HCT116 (cell line): ENCODE data around the gene KCTD1. TPM values are rescaled to one million over a fixed set of nuclear protein-coding genes. Genes with fewer than 3 reads are reported as not detected.

ENCODE experiments used
- ATAC-seq: fragments of 200-7000 bp; cut with Tn5 transposase; 2 replicates; pipeline ENCODE4 v1.9.1; 2020; ENCODE audit warnings: mild to moderate bottlenecking, moderate library complexity
- BruUV-seq: library from RNA; stranded (reverse); fragments of 400-500 nt; replicated peaks from 2 replicates; lab custom pipeline; 2021; lab: Mats Ljungman, UMichigan
- CTCF ChIA-PET: fragments of 300-600 bp; sonication (Branson Sonifier 250); formaldehyde crosslinking; loops from one replicate; lab custom pipeline; 2021; ENCODE audit warnings: antibody characterized with exemption; lab: Charles Lee
- POLR2A ChIA-PET: fragments of 300-600, 350-600 bp; sonication (Branson Sonifier 250); formaldehyde crosslinking; loops from one replicate; lab custom pipeline; 2021; ENCODE audit warnings: antibody characterized with exemption; lab: Charles Lee
- RAD21 ChIA-PET, 2 experiments: fragments of 300-600 bp; sonication (Branson Sonifier 250); formaldehyde crosslinking; loops; one replicate each; lab custom pipeline; 2023; ENCODE audit warnings: low total read pairs in 2 of 2; ENCODE audit not compliant: uncharacterized antibody in 2 of 2, unreplicated experiment in 2 of 2, low non-redundant PET in 1 of 2; lab: Charles Lee
- DNase-seq: peaks from one replicate; pipeline ENCODE4 v3.0.0-alpha.2; 2010; ENCODE audit warnings: low read depth, low spot score
- H2AFZ ChIP-seq: fragments of 200-600 bp; shearing (Covaris generic), sonication (generic); 2 replicates; pipeline ENCODE4 v1.6.1; 2017; ENCODE audit warnings: low read depth, mixed run types, mixed read lengths, antibody characterized with exemption, low read length; ENCODE audit not compliant: poor library complexity, severe bottlenecking
- H3K27ac ChIP-seq: 2 replicates; pipeline ENCODE4 v1.5.1; 2012; ENCODE audit warnings: low read depth, low read length
- H3K27me3 ChIP-seq: fragments of 200-600 bp; sonication (generic); 2 replicates; pipeline ENCODE4 v1.6.1; 2016; ENCODE audit warnings: mixed run types, low read length, mixed read lengths; ENCODE audit not compliant: insufficient read depth
- H3K36me3 ChIP-seq, 2 experiments: fragments of 200-500 bp in 1 of 2; fragments of 200-600 bp in 1 of 2; sonication (Bioruptor generic) in 1 of 2; sonication (generic) in 1 of 2; 2 replicates each; pipeline versions ENCODE4 v1.5.1 to v1.6.1; 2014 to 2016; ENCODE audit warnings: low read length in 2 of 2, inconsistent platforms in 1 of 2, mixed read lengths in 1 of 2, mixed run types in 1 of 2; ENCODE audit not compliant: insufficient read depth in 2 of 2, control insufficient read depth in 1 of 2
- H3K4me1 ChIP-seq, 2 experiments: fragments of 200-600 bp in 1 of 2; sonication (generic) in 1 of 2; 2 replicates each; pipeline versions ENCODE4 v1.5.1 to v1.6.1; 2012 to 2017; ENCODE audit warnings: low read length in 2 of 2, inconsistent platforms in 1 of 2, mild to moderate bottlenecking in 1 of 2, mixed read lengths in 1 of 2, mixed run types in 1 of 2, moderate library complexity in 1 of 2; ENCODE audit not compliant: insufficient read depth in 2 of 2, control insufficient read depth in 1 of 2
- H3K4me2 ChIP-seq: fragments of 200-600 bp; sonication (generic); 2 replicates; pipeline ENCODE4 v1.6.1; 2017; ENCODE audit warnings: mixed run types, low read length, mixed read lengths
- H3K4me3 ChIP-seq, 2 experiments: fragments of 200-600 bp in 1 of 2; sonication (generic) in 1 of 2; replicated peaks in 1 of 2; 2 replicates each; pipeline ENCODE4 v1.5.1; 2011 to 2016; ENCODE audit warnings: low read length in 2 of 2, control low read depth in 1 of 2, low read depth in 1 of 2, mild to moderate bottlenecking in 1 of 2, mixed read lengths in 1 of 2, mixed run types in 1 of 2
- H3K79me2 ChIP-seq: fragments of 200-600 bp; sonication (generic); 2 replicates; pipeline ENCODE4 v1.6.1; 2017; ENCODE audit warnings: mild to moderate bottlenecking, mixed run types, low read length, moderate library complexity, mixed read lengths; ENCODE audit not compliant: insufficient read depth
- H3K9ac ChIP-seq: fragments of 200-600 bp; sonication (generic); 2 replicates; pipeline ENCODE4 v1.6.1; 2016; ENCODE audit warnings: low read length, mixed read lengths
- H3K9me2 ChIP-seq: fragments of 200-600 bp; sonication (generic), shearing (Covaris generic); 2 replicates; pipeline ENCODE4 v1.6.1; 2017; ENCODE audit warnings: mixed run types, mild to moderate bottlenecking, moderate library complexity; ENCODE audit not compliant: insufficient read depth
- H3K9me3 ChIP-seq, 2 experiments: fragments of 200-500 bp in 1 of 2; fragments of 200-600 bp in 1 of 2; sonication (Bioruptor generic) in 1 of 2; sonication (generic) in 1 of 2; 2 replicates each; pipeline ENCODE4 v1.6.1; 2014 to 2017; ENCODE audit warnings: low read length in 2 of 2, mixed read lengths in 2 of 2, inconsistent platforms in 1 of 2, low read depth in 1 of 2, mild to moderate bottlenecking in 1 of 2, mixed run types in 1 of 2, moderate library complexity in 1 of 2; ENCODE audit not compliant: control insufficient read depth in 1 of 2, insufficient read depth in 1 of 2
- H4K20me1 ChIP-seq: fragments of 200-600 bp; sonication (generic), shearing (Covaris generic); 2 replicates; pipeline ENCODE4 v1.6.1; 2017; ENCODE audit warnings: mixed run types, mild to moderate bottlenecking, moderate library complexity; ENCODE audit not compliant: insufficient read depth
- CBX3 ChIP-seq: IDR thresholded peaks from 2 replicates; pipeline ENCODE4 v1.6.1; 2012; ENCODE audit warnings: low read depth
- CEBPB ChIP-seq: IDR thresholded peaks from 2 replicates; pipeline ENCODE4 v1.6.1; 2012; ENCODE audit warnings: low read depth
- CTCF ChIP-seq, 3 experiments: fragments of 200-600 bp in 1 of 3; sonication (generic) in 1 of 3; IDR thresholded peaks in 2 of 3; conservative IDR thresholded peaks in 1 of 3; 2 replicates each; pipeline ENCODE4 v1.5.1; 2012 to 2017; ENCODE audit warnings: low read depth in 2 of 3, low read length in 2 of 3, antibody characterized with exemption in 1 of 3, borderline replicate concordance in 1 of 3, control low read depth in 1 of 3, mild to moderate bottlenecking in 1 of 3, mixed read lengths in 1 of 3, mixed run types in 1 of 3, moderate library complexity in 1 of 3; ENCODE audit not compliant: insufficient read depth in 1 of 3
- ELF1 ChIP-seq: IDR thresholded peaks from 2 replicates; pipeline ENCODE4 v1.6.1; 2012; ENCODE audit warnings: low read depth, borderline replicate concordance
- EZH2phosphoT487 ChIP-seq: fragments of 200-600 bp; IDR thresholded peaks from 2 replicates; pipeline ENCODE4 v1.6.1; 2018; ENCODE audit warnings: antibody characterized with exemption, borderline replicate concordance
- FOSL1 ChIP-seq: IDR thresholded peaks from 2 replicates; pipeline ENCODE4 v1.6.1; 2012; ENCODE audit warnings: low read depth
- JUND ChIP-seq: IDR thresholded peaks from 2 replicates; pipeline ENCODE4 v1.6.1; 2012
- POLR2A ChIP-seq: IDR thresholded peaks from 2 replicates; pipeline ENCODE4 v1.7.0; 2011; ENCODE audit warnings: borderline replicate concordance; ENCODE audit not compliant: insufficient read depth, insufficient read length; ENCODE audit errors: extremely low read depth
- POLR2AphosphoS5 ChIP-seq: IDR thresholded peaks from 2 replicates; pipeline ENCODE4 v1.6.1; 2011; ENCODE audit warnings: mild to moderate bottlenecking, low read depth, low read length, moderate library complexity
- RAD21 ChIP-seq: IDR thresholded peaks from 2 replicates; pipeline ENCODE4 v1.6.1; 2012; ENCODE audit warnings: low read depth, mild to moderate bottlenecking
- REST ChIP-seq: IDR thresholded peaks from 2 replicates; pipeline ENCODE4 v1.6.1; 2012; ENCODE audit warnings: low read depth
- SIN3A ChIP-seq: IDR thresholded peaks from 2 replicates; pipeline ENCODE4 v1.6.1; 2012; ENCODE audit warnings: low read depth
- SP1 ChIP-seq: IDR thresholded peaks from 2 replicates; pipeline ENCODE4 v1.6.1; 2012; ENCODE audit warnings: low read depth
- SRF ChIP-seq: IDR thresholded peaks from 2 replicates; pipeline ENCODE4 v1.6.1; 2012; ENCODE audit warnings: low read depth
- TCF7L2 ChIP-seq: IDR thresholded peaks from 2 replicates; pipeline ENCODE4 v1.7.0; 2011; ENCODE audit warnings: borderline replicate concordance, inconsistent platforms; ENCODE audit not compliant: insufficient read depth, insufficient read length; ENCODE audit errors: extremely low read depth
- YY1 ChIP-seq: IDR thresholded peaks from 2 replicates; pipeline ENCODE4 v1.6.1; 2011; ENCODE audit warnings: low read length, low read depth, moderate library complexity, mild to moderate bottlenecking; ENCODE audit not compliant: insufficient replicate concordance; ENCODE audit errors: extremely low read depth
- ZBTB33 ChIP-seq: IDR thresholded peaks from 2 replicates; pipeline ENCODE4 v1.6.1; 2011; ENCODE audit warnings: mild to moderate bottlenecking, low read length, moderate library complexity; ENCODE audit not compliant: insufficient replicate concordance; ENCODE audit errors: extremely low read depth
- ZNF274 ChIP-seq: fragments of 200-500 bp; sonication (Bioruptor generic); IDR thresholded peaks from 2 replicates; pipeline ENCODE4 v1.6.1; 2014; ENCODE audit warnings: mild to moderate bottlenecking, low read depth, low read length, inconsistent platforms
- intact Hi-C: fragments of 100-400 bp; cut with micrococcal nuclease; formaldehyde crosslinking; loops from 2 replicates; pipeline ENCODE4 v1.10.0; 2022
- total RNA-seq: library from RNA; stranded (reverse); gene quantifications from one replicate; pipeline ENCODE4 v1.2.1, GENCODE V29; 2021; ENCODE audit not compliant: unreplicated experiment

The KCTD1 gene
- total RNA-seq, 1 experiment from 2014 or later: 16.8 TPM

GRCh38 chr18:26579941-26580618 is 31.7 kb upstream of the KCTD1 start (continued):
- TF ChIP-seq REST (no peak), ELF1 (no peak), EZH2phosphoT487 (no peak), ZNF274 (no peak), TCF7L2 (no peak), CEBPB (no peak), CBX3 (peak; percentile 50; the same call in 1 of the 2 replicates), SRF (no peak), SIN3A (no peak)

- no peaks in the 10 kb centered on the region for H3K27me3 ChIP-seq
- H3K27ac ChIP-seq: peak overlapping the region; percentile 14; the same call in 1 of the 2 replicates
- H3K4me3 ChIP-seq: peak overlapping the region; percentile 40 to 57
- peaks cover 17 to 43% of the 10 kb centered on the region in 2 experiments; a peak in 3 of 4 replicates for H3K4me1 ChIP-seq
- H3K4me2 ChIP-seq: peak overlapping the region; percentile 91
- no peaks in the 10 kb centered on the region for H3K9me3 ChIP-seq
- ChIA-PET CTCF (no interaction called here), POLR2A (interaction anchor here (0.8 kb wide), 1 partner anchor 9 kb away, joined by 3 read pairs; no protein-coding TSS in a partner anchor), RAD21 (no interaction called here)
- H3K79me2 ChIP-seq: no peaks in the 10 kb centered on the region
- no TSS peak for BruUV-seq
- no peaks in the 10 kb centered on the region for H3K36me3 ChIP-seq
- intact Hi-C loops: no loop called here
- ATAC-seq (peak; percentile 63), DNase-seq (no peak)
- H2AFZ ChIP-seq: peak overlapping the region; percentile 94
- H3K9ac ChIP-seq: peak overlapping the region; percentile 65
- H3K9me2 ChIP-seq: no peaks in the 10 kb centered on the region
- no peaks in the 10 kb centered on the region for H4K20me1 ChIP-seq
- TF ChIP-seq SP1 (no peak), ZBTB33 (no peak), CTCF (IDR thresholded peaks at IDR 0.05 in 2 of 3, conservative IDR thresholded peaks at IDR 0.05 in 1 of 3; ENCODE audit: borderline replicate concordance in 1 of 3, insufficient read depth in 1 of 3, low read depth in 2 of 3, low read length in 2 of 3) (no peak), EZH2phosphoT487 (no peak), FOSL1 (no peak), POLR2A (no peak), YY1 (no peak), ZNF274 (no peak), POLR2AphosphoS5 (no peak), RAD21 (no peak), CEBPB (no peak), SRF (no peak), JUND (no peak)
Observed at GRCh38 chr18:26575865-26576217, 27.5 kb upstream of the KCTD1 start.
